LNCAP (cell line): ENCODE measurements around the gene DMRTC2.

Experiments
- CTCF ChIP-seq: fragments of 450-650 bp; IDR thresholded peaks from 2 replicates; pipeline ENCODE4 v1.5.1; 2017; ENCODE audit warnings: mild to moderate bottlenecking

DMRTC2 gene

GRCh38 chr19:41845001-41845050, at the start of gene DMRTC2:
DMRTC2 (plus strand) TSS chr19:41845042; CDS start chr19:41847429, 2,387 bp downstream.
- no peak for TF ChIP-seq CTCF

GRCh38 chr19:41796362-41796761, 48.5 kb upstream of the DMRTC2 start, which contains the start of gene CEACAM3:
CEACAM3 (plus strand) TSS chr19:41796587; CDS start chr19:41796678, 91 bp downstream.
- no peak for TF ChIP-seq CTCF

GRCh38 chr19:41796901-41797300, 47.9 kb upstream of the DMRTC2 start:
- TF ChIP-seq CTCF: no peak

GRCh38 chr19:41799444-41800000, 45.3 kb upstream of the DMRTC2 start:
- no peak for TF ChIP-seq CTCF

- no peak for TF ChIP-seq CTCF
These were observed 43.8 kb upstream of the DMRTC2 start for GRCh38 chr19:41801031-41801430.

GRCh38 chr19:41801792-41802211, 43.0 kb upstream of the DMRTC2 start:
- no peak for TF ChIP-seq CTCF

GRCh38 chr19:41802770-41803169, 42.1 kb upstream of the DMRTC2 start:
- TF ChIP-seq CTCF: no peak

GRCh38 chr19:41804336-41804735, 40.5 kb upstream of the DMRTC2 start:
- no peak for TF ChIP-seq CTCF
